ENCODE data around the gene SRRM3.
A peak's percentile ranks its signal among the peaks of the same experiment; 100 is the strongest.
"Not testable (repeated sequence)": the region's sequence is repeated elsewhere in the genome, so short reads cannot be mapped to it uniquely, and the experiment has no call there.

SRRM3 gene, protein sequence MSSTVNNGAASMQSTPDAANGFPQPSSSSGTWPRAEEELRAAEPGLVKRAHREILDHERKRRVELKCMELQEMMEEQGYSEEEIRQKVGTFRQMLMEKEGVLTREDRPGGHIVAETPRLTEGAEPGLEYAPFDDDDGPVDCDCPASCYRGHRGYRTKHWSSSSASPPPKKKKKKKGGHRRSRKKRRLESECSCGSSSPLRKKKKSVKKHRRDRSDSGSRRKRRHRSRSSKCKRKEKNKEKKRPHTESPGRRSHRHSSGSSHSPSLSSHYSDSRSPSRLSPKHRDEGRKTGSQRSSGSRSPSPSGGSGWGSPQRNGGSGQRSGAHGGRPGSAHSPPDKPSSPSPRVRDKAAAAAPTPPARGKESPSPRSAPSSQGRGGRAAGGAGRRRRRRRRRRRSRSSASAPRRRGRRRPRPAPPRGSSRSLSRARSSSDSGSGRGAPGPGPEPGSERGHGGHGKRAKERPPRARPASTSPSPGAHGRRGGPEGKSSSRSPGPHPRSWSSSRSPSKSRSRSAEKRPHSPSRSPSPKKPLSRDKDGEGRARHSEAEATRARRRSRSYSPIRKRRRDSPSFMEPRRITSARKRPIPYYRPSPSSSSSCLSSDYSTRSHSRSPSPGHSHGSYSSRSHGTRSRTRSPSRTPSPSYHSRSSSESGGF
- total RNA-seq = 0 to 0.19 (median 0) reads per million in 3 experiments

DNA sequence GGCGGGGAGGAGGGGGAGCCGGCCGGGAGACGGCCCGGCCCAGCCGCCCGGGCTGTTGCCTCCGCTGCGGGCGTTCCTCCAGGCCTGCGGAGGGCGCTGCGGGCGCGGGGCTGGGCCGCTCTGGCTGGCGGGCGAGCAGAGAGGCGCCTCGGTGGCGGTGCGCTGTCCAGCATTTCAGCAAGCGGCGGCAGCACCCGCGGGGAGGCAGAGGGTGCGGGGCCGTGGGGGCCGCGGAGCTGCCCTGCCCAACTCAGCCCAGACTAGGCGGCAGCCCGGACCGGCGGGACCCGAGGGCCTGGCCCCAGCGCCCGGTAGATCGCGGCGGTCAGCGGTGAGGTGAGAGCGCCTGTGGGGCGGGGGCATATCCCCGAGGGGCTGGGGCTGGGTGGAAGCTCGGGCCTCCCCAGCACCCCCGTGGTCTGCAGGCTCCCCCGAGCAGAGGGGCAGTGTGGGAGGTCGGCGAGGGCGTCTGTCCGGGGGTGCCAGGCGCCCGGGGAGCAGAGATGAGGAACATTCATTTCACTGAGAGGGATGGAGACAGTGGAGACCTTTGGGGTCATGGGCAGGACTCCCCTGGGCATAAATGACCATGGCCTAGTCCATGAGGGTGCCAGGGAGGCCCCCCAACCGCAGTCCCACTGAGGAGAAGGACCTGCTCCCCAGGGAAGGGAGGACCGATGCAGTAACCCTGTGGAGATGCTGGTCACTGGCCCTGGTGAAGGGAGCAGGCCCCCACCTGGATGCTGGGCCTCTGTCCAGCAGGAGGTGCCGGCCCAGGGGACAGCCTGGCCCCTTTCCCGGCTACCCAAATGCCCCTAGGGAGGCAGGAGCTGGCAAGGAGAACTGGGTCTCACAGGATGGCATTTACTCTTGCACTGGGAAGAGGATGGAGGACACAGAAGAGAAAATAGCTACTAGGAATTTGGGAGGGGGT, at the start of gene SRRM3:
Gene SRRM3, plus strand, starts transcription at position 165 of the 934 bp plus-strand sequence. CDS start 33,171 bp downstream, outside the sequence.
- peak; percentile 78 for DNase-seq

DNA sequence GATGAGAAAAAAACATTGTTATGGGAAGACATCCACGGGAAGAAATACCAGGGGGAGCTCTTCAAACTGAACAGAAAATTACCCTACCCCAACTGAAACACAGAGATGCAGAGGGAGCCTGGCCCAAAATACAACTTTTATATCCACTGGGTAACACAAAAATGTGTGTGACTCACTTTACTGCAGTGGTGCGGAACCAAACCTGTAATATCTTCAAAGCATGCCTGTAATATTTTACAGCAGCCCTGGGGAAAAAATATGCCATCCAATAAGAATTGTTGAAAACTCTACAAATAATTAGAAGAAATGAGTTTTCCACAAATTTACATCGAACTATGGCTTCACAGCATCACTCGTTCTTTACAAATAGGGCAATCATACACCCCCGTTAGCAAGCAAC, 49.8 kb upstream of the SRRM3 start:
- DNase-seq = no peak

DNA sequence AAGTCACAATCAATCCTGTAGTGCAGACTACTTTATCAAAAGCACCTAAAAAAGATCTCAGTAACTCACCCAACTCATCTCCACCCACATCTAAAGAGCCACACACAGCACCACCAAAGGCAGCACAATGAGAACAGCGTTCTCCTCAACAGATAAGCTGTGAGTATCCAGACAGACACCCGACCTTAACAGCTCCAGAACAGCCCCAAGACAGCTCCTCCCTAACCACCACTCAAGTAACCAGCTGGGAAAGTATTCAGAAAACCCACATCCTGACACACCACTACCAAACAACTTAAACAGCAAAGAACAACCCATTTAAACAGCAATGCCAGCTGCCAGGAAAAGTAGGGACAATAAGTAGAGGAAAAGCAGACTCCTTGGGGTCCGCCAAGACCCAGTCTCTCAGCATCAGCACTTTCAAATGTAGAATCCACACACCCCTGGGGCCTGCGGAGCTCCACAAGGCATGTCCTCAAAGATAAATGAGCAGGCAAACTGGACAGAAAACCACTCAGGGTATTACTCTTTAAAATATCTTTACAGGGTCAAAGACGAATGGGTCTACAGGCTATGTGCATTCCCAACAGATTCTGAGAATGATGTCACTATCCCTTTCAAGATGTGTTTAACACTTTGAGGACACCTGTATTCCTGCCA, 48.0 kb upstream of the SRRM3 start:
- DNase-seq = peak; percentile 64

DNA sequence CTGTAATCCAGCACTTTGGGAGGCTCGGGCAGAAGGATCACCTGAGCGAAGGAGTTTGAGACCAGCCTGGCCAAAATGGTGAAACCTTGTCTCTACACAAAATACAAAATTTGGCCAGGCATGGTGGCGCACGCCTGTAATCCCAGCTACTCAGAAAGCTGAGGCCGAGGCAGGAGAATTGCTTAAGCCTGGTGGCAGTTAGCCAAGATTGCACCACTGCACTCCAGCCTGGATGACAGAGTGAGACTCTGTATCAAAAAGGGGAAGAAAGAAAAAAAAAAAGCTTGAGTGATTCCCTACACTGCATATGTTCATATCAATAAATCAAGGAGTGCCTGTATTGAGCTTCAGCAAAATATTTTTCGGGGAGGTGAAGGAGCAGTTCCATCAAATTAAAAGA, 45.8 kb upstream of the SRRM3 start:
- no peak for DNase-seq

DNA sequence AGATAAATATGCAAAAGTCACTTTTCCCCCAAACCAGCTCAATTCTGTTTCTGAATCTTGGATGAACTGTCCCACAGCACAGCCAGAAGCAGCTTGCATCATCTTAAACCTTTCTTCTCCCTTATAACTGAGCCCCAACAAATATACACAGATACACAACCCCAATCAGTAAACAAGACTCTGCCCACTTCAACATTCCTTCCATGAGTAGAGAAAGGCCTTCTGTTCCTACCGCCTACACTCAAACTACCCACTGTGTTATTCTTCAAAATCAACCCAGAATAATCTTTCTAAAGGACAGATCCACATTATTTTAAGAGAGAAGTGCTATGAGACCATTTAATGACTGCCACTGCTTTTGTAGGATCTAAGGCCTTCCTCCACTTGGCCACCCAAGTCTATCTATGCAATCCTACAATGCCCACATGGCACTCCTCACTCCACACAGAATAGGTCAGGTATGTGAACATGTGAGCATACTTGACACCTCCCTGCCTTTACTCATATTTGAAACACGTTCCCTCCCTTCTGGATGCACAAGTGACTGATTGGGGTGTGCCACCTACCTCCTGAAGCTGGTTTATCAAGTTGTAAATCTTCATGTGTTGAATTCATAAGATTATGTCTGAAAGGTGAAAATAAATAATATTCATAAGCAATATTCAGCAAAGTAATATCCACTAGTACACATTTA, 44.6 kb upstream of the SRRM3 start:
- DNase-seq = not testable (repeated sequence)

DNA sequence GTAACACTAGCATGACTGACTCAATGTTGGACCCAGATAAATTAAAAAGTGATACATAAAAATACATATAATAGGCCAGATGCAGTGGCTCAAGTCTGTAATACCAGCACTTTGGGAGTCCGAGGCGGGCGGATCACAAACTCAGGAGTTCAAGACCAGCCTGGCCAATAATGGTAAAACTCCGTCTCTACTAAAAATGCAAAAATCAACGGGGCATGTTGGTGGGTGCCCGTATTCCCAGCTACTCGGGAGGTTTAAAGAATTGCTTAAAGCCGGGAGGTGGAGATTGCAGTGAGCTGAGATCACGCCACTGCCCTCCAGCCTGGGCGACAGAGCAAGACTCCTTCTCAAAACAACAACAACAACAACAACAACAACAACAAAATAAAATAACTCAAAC, 43.3 kb upstream of the SRRM3 start:
- not testable (repeated sequence) for DNase-seq

DNA sequence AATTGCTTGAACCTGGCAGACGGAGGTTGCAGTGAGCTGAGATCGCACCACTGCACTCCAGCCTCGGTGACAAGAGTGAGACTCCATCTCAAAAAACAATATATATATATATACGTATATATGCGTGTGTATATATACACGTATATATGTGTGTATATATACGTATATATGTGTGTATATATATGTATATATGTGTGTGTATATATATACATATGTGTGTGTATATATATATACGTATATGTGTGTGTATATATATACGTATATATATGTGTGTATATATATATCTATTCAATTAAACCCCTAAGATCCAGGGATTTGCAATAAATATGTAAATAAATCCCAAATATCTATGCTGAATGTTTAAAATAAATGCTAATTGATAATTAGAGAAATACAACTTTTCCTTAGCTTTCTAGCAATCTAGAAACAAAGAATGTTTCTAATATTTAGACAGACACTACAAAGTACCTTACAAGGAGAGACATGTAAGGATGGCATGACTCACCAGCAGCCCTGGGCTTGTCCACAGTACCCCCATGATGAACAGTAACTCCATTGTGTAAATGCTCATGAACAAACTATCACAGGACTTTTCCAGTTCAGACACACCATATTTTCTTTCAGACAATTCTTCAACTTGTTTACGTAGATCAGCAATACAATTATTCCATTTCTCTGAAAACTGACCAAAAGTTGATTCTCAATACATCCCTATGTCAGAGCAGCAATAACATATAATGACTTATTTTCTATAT, 39.1 kb upstream of the SRRM3 start:
- not testable (repeated sequence) for DNase-seq

DNA sequence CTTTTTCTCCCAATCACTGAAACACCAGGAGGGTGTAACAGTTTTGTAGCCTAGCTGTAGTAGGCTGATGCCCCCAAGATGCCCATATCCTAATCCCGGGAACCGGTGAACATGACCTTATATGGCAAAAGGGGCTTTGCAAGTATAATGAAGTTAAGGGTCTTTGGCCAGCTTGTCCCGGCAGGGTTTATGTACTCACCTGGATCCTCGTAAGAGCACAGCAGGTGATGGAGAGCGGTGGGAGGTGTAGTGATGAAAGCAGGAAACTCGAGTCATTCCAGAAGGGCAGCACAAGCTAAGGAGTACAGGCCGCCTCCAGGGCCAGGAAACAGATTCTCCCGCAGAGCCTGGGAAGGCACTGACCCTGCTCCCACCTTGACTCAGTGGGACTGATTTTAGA, 37.9 kb upstream of the SRRM3 start:
- DNase-seq = not testable (repeated sequence)

DNA sequence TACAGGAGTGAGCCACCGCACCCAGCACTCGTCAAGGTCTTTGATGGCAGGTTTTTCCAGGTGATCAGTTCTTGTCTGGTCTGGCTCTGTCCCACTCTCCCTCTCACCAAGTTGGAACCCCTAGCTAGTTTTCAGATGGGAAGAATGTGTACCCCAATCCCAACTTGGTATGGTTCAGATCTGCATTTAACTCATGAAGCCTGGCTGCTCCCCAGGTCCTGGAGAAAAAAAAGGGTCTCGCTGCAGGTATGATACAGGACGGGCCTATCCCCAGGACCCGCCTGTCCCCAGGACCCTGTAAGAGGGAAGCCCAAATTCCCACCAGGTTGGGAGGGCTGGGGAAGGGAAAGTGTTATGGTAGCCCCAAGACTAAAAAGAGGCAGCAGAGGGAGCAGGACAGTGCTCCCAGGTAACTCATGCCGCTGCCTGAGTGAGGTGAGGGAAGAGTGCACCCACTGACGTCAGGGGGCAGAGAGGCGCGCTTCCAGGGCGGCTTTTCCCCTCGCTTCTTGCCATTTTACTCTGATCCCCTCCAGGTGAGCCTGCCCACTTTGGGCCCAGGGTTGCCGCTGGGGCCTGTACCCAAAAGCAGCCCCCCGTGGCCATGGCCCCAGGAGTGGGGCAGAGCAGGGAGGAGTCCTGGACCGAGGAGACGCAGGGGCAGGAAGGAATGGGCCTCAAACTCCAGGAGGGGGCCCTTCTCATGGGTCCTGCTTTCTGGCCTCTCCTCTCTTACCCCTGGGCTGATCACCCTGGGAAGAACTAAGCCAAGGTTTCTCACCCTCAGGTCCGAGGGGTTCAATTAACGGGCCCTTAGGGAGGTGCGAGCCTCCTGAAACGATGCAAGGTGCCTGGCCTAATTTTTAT, 36.4 kb upstream of the SRRM3 start:
- no peak for DNase-seq

DNA sequence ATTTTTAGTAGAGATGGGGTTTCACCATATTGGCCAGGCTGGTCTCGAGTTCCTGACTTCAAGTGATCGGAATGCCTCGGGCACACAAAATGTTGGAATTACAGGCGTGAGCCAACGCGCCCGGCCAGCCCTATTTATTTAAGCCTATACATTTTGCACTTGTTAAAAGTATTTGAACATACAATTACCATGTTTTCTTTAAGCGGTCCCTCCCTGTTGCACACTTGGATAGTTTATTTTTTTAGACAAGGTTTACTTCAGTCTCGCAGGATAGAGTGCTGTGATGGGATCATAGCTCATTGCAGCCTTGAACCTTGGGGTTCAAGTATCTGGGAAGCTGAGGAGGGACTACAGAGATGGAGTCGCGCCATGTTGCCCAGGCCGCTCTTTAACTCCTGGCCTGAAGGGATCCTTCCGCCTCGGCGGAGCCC, 35.7 kb upstream of the SRRM3 start:
- DNase-seq = no peak

DNA sequence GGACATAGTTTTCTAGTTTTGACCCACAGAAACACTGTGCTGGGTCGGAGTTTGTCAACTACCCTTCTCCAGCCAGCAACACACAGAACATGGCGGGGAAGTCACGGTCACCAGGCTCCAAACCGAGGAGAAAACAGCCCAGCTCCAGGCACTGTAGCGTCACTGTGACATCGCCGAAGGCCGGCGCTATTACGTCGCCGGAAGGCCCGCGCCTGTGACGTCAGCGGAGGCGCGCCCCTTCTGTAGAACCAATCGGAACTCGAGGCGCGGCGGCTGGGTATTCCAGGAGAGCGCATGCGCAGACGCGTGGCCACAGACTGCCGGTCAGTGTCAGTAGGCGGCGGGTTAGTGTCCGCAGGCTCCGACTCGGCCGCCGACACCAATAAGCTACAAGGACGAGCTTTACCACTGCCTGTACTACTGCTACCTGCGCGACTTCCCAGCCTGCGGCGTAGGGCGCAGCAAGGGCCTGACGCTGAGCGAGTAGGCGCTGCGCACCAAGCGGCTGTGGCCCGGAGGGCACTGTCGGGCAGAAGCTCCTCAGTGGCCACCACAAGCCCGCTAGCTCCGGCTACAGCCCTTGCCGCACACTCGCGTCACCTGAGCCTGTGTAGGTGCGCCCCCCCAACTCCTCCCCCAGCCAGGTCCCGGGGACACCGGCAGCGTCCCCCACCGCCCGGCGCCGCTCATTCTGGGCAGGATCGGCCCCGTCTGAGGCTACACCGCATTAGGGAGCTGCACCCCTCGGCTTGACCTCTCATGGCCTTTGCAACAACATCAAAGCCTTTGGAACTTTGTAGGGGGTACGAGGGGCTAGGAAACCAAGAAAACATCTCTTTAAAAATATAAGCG, 35.1 kb upstream of the SRRM3 start:
- peak; percentile 90 for DNase-seq

DNA sequence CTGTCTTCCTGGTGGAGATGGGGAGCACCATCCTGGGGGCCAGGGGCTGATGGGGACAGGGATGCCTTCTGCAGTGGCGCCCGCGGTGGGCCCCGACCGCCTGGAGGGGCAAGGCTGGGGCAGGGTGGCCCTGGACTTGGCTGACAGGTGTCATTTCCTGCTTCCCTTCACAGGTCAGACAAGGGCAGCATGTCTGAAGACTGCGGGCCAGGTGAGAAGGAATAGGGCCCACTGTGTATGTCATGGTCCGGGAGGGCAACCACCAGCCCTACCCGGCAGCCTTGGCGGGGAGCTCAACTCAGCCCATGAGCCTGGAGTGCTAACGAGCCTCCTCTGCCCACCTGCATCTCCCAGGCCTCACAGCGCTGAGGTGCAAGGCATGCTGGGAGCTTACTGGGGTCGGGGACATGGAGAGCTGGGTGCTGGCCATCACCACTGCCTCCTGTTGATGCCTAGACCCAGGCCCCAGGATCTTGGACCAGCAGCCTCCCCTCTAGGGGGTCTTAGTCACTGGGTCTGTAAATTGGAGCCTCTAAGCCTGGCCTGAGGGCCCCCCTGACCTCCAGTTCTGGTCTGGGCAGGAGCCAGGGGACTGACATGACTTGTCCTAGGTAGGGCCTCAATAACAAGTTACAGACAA, 28.0 kb upstream of the SRRM3 start:
- DNase-seq = no peak

DNA sequence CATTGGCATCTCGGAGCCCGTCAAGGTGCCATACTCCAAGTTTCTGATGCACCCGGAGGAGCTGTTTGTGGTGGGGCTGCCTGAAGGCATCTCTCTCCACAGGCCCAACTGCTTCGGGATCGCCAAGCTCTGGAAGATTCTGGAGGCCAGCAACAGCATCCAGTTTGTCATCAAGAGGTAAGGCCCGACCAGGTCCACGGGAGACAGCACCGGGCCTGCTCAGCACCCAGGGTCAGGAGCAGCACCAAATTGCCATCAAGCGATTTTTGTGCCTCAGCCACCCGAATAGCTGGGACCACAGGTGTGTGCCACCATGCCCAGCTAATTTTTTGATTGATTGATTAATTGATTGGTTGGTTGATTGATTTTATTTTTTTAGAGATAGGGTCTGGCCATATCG, 24.7 kb upstream of the SRRM3 start:
- DNase-seq = not testable (repeated sequence)

DNA sequence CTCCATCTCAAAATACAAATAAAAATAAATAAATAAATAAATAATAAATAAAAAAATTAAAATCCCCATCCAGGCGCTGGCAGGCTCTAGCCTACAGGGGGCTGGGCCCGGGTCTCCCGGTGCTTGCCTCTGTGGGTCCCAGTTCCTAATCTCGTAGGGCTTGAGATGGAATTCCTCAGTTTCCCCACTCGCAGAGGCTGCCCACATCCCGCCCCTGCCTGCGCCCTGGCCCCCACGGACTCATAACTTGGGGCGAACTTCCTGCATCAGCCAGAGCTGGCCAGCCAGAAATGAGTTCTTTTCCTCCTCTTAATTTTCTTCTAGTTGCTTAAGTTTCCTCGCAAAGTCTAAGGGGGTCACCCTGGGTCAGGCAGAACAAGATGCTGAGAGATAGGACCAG, 22.0 kb upstream of the SRRM3 start:
- DNase-seq = no peak

DNA sequence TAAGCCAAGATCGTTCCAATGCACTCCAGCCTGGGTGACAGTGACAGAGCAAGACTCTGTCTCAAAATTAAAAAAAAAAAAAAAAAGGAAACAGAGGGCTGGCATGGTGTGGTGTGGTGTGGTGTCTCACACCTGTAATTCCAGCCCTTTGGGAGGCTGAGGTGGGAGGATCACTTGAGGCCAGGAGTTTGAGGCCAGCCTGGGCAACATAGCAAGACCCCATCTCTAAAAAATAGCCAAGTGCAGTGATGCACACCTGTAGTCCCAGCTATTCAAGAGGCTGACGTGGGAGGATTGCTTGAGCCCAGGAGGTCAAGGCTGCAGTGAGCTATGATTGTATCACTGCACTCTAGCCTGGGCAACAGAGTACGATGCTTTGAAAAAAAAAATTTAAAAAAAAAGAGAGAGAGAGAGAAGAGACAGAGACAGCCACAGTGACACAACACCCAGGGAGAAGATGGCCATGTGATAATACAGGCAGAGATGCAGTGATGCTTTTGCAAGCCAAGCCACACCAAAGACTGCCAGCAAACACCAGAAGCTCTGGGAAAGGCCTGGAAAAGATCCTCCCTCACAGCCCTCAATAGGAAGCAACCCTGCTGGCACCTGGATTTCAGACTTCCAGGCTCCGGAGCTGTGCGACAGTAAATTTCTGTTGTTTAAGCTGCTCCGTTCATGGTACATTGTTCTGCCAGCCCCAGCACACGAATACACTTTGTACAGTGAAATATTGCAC, 19.3 kb upstream of the SRRM3 start:
- DNase-seq = no peak

DNA sequence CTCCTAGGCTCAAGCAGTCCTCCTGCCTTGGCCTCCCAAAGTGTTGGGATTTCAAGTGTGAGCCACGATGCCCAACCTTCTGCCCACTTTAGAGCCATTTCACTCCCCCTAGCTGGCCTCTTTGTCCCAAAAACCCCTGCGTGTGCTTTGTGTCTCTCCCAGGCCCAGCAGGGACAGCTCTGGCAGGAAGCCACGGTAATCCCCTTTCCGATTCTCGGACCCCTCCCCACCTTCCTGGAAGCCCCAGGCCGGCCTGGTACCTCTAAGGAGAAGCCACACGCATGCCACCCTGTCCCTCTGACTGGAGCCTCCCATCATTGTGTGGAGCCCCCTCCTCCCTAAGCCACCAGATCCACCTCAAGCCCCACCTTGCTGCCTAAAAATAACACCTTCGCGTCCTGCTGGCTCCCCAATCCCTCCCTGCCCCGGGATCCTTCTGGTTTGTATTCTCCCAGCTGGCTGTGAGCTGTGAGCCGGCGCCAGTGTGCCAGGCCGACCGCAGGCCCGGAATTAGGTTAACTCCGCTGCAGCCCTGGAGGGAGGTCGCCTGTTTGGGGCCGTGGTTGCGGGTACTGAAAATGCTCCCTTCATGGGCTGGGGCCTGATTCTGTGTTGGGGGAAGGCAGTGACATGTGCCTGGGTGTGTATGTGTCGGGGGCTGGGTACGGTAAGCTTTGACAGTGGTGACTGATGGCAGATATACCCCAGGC, 16.4 kb upstream of the SRRM3 start:
- no peak for DNase-seq

DNA sequence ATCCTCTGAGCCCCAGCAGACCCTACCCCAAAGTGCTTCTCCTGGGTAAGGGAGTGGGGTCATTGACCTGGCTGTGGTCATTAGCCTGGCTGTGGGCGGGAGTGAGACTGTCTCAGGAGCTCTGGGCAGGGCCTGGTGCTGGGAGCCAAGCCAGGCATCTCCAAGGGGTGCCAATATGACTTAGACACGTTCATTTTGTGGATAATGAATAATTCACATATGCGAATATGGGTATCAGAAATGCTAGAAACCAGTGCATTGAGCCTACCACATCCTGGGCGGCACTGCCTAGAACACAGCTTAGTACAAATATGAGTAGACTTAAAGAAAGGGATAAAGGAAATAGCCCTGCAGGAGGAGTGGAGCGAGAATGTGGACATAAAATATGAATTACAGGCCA, 14.4 kb upstream of the SRRM3 start:
- no peak for DNase-seq

Data from central memory CD4-positive, alpha-beta T cell (primary cell).